ENCODE results near the gene SIK1.
"Not testable (repeated sequence)": the region's sequence is repeated elsewhere in the genome, so short reads cannot be mapped to it uniquely, and the experiment has no call there.

The SIK1 gene

DNA sequence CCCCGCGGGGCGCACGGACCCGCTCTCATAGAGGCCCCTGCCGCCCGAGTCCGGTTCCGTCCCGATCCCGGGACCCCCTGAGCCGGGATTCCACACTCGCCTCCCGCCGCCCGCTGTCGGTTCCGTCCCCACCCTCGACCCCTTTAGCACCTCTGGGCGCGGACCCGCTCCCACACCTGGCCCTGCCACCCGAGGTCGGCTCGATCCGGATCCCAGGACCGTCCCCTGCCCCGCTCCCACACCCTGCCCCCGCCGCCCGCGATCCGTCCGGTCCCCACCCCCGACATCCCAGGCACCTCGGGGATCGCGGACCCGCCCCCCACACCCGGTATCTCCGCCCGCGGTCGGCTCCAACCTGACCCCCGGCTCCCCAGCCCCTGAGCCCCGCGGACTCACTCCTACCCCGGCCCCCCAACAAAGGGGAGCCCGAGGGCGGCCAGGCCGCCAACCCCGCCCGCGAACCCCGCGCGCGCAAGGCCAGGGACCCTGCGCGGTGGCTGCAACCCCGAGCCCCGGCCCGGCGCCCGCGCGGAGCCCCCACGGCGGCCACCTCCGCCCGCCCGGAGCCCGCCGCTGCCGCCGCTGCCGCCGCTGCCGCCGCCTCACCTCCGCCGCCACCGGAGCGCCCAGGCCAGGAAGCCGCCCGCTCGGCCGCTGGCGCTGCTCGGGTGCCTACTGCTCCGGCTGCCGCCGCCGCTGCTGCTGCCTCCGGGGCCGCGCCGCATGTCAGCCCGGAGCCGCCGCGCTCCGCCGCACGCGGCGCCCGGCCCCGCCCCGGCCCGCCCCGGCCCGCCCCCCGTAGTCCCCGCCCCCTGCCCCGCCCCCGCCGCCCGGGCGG lies at the start of gene SIK1:
Gene SIK1, minus strand, starts transcription at position 728 of the 838 bp plus-strand sequence. CDS start 953 bp downstream, outside the sequence.
- not testable (repeated sequence) for DNase-seq

GRCh38 chr21:43471597-43472242 lies 44.8 kb upstream of the SIK1 start:
- DNase-seq, result not testable (repeated sequence)

DNA sequence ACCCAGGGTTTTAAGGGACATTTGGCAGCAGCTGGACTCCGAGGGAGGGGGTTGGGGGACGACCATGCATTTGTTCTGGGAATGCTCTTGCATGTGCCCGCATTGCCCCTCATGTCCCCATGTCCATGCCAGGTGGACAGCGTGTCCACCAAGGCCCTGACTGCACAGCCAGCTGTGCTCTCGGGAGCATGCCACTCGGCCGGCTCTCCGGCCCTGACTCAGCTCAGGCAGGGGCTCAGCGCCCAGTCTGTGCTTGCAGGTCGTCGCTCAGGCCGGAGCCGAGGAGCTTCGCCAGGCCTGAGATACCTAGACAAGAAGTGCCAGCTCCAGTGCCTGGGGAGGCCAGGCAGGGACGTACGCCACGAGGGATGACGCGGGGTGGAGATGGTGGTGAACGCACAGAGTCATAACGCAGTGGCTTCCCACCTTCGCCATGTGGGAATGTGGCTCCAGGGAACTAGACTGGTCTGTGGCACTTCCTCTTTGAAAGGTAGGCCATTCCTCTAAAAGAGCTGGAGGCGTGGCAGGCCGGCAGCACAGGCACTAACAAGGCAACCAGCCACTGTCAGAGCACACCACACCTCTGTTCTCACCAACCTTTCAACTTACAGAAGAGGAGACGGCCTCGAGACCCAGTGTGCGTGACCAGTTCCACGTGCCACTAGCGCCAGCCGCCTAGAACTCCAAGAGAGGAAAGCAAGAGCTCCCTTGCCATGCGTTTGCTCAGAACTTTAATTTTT lies 43.0 kb upstream of the SIK1 start:
- DNase-seq, result not testable (repeated sequence)

DNA sequence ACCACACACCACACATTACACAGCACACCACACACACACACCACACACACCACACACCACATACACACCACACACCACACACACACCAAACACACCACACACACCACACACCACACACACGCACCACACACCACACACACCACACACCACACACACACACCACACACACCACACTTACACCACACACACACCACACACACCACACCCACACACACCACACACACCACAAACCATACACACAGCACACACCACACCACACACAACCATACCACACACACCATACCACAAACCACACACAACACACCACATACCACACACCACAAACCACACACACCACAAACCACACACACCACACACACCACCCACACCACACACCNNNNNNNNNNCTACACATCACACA lies 40.9 kb upstream of the SIK1 start:
- DNase-seq, result no peak

DNA sequence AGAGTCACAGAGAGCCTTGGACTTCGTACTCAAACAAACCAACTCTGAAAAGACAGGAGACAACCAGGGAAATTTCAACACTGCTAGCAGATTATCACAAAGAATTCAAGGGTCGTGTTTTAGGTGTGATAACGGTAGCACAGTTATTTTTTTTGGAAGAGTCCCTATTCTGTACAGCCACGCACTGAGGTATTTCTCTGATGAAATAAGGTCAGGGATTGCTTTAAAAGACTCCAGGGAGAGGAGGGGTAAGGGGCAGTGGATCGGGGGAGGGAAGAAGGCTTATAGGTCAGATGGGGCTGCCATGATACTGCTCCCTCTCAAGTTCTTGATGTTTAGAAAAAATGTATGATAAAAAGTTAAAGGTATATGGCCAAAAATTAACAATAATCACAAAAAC lies 38.2 kb upstream of the SIK1 start:
- DNase-seq, result not testable (repeated sequence)

DNA sequence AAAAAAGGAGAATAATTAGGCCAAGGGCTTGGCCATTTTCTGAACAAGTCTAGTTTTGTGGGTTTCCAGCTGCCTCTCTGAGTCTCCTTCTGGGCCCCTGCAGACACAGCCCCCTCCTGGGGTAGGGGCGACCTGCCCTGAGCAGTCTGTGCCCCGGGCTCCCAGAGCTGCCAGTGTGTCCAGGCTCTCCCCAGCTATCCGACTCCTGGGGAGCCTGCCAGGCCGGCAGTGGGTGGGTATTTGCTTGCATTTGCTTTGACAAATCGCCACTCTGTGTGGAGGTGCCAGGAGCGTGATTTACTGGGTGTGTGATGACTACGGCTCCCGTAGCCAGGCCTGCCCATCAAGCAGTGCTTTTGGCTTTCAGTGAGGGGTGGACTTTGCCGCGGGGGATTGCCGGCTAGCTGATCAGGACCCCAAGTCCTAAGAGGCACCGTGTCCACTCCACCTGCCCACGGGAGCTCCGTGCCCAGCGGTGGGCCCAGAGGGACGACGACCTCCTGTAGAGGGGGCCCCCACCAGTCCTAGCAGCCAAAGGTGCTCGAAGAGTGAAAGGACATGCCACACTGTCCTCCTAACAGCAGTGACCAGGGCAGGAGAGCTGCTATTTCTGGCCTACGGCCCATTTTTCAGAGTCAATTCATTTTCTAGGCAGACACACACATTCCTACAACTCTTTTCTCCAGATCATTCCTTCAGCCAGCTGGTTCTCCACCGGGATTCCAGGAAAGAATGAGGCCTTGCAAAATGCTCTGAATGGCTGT lies 36.7 kb upstream of the SIK1 start:
- DNase-seq, result not testable (repeated sequence)

GRCh38 chr21:43462932-43463331 lies 36.0 kb upstream of the SIK1 start:
- DNase-seq, result not testable (repeated sequence)

DNA sequence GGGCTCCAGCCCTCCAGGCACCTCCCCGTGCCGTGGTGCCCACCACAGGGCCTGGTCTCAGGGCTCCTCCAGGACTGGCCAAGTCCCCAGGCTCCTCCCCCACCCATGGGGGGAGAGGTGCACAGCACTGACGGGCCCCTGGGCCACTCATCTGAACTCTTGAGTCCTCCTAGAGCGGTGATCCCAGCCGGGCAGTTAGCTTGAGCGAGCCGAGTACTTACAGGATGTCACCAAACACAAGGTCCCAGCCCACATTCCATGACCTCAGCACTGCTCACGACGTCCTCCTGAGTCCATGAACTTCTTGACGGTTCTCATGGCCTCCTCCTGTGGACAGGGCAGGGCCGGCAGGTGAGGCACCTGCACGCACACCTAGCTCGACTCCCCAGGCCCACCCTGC lies 33.5 kb upstream of the SIK1 start:
- not testable (repeated sequence) for DNase-seq

- not testable (repeated sequence) for DNase-seq
These were observed 32.1 kb upstream of the SIK1 start for GRCh38 chr21:43458995-43459394.

GRCh38 chr21:43456616-43457314 lies 29.8 kb upstream of the SIK1 start:
- not testable (repeated sequence) for DNase-seq

DNA sequence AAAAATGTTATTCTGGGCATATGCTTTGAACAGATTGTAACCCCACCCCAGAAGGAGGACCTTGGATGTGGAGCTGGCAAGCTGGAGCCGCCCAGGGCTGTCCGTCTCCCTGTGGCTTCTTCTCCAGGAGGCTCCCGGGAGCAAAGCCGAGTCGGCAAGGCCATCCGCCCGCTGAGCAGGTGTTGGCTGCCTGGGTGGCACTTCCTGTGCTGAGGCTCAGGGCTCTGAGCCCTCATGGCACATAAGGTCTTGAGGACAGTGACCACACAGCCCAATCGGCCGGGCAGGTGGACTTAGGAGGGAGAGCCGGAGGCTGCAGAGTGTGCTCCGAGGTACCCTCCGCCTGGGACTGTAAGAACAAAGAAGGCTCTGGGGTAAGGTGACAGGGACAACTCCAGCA lies 28.8 kb upstream of the SIK1 start:
- DNase-seq, result not testable (repeated sequence)

- DNase-seq, result not testable (repeated sequence)
These were observed 27.2 kb upstream of the SIK1 start for GRCh38 chr21:43454176-43454575.

- not testable (repeated sequence) for DNase-seq
These were observed 24.9 kb upstream of the SIK1 start for GRCh38 chr21:43451850-43452249.

- not testable (repeated sequence) for DNase-seq
These were observed 23.4 kb upstream of the SIK1 start for GRCh38 chr21:43450287-43450686.

GRCh38 chr21:43447353-43447977 lies 20.5 kb upstream of the SIK1 start:
- not testable (repeated sequence) for DNase-seq

GRCh38 chr21:43446277-43446932 lies 19.5 kb upstream of the SIK1 start:
- not testable (repeated sequence) for DNase-seq

- not testable (repeated sequence) for DNase-seq
These were observed 17.6 kb upstream of the SIK1 start for GRCh38 chr21:43444524-43444923.

DNA sequence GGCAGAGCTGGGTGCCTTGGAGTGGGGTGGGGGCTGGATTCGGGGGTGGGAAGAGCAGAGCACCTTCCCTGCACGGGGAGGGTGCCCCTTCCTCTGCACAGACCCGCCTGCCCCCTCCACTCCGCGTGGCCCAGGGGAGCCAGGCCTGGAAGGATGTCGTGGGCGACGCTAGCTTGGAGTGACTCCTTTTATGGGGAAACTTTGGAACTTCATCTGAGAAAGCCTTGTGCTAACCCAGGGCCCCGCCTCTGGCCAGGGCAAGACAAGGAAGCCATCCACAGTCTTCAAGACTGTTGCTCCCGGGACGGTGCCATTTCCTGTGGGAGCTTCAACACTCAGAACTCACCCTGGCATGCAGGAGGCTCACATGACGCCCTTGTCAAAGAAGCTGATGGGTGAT lies 15.6 kb upstream of the SIK1 start:
- DNase-seq, result not testable (repeated sequence)

DNA sequence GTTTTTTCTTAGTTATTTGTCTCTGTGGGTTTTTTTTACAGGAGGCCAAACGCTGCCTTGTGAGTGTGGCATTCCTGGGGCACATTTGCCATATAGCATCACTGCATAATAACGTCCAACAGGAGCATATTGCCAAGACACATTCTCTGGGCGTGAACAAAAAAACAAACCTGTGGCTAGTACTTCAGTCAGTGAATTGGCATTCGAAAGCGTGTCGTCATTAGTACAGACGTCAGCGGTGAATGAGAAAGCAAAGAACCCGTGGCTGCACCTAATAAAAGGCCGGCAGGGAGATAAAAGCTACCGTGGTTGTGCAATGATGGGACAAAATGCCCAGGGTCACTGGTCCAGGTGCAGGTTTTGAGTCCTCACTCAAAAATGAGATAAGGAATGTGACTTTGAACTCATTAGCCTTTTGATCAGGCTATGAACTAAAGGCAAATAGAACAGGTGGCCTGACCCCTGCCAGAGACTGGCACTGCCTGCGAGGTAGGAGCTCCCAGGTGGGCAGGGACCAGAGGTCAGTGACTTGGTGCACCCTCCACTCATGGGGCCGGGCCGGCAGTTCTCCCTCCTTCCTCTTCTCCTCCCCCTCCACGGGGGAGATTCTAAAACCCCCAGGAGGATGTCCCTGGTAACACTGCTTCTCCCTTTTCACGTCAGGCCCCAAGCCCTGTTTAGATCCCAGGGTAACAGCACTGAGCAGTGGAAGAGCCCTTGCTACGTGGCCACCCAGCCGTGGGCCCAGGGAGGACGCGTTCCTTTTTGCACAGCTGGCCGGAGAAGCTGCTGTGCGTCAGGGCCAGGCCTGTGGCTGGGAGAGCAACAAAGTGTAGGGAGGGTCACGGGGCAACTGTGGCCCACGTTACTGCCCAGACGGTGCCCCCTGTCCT lies 14.2 kb upstream of the SIK1 start:
- DNase-seq, result not testable (repeated sequence)
